Activated gamma-delta T cell (primary cell): ENCODE measurements around the gene C4orf36.
A peak's percentile ranks its signal among the peaks of the same experiment; 100 is the strongest.

Experiments used
- DNase-seq: peaks from one replicate; lab custom pipeline; 2025; lab: John Stamatoyannopoulos, UW
- total RNA-seq, 2 donors: gene quantifications; one replicate each; lab custom pipeline; 2026; lab: John Stamatoyannopoulos, UW

Gene C4orf36
- 0 reads per million in 2 donors for total RNA-seq

GRCh38 chr4:86891762-86892635 is at the start of gene C4orf36:
TSS of gene C4orf36 (minus strand) at chr4:86892422. CDS start at chr4:86891520, 902 bp downstream.
- DNase-seq: peak; percentile 10

GRCh38 chr4:86940920-86941460 is 48.8 kb upstream of the C4orf36 start:
- DNase-seq: no peak

- no peak for DNase-seq
Measured at GRCh38 chr4:86939729-86940575, 47.7 kb upstream of the C4orf36 start.

- no peak for DNase-seq
Measured at GRCh38 chr4:86938771-86939520, 46.7 kb upstream of the C4orf36 start.

GRCh38 chr4:86935853-86936733 is 43.9 kb upstream of the C4orf36 start:
- peak; percentile 53 for DNase-seq

- DNase-seq: no peak
Measured at GRCh38 chr4:86935566-86935852, 43.3 kb upstream of the C4orf36 start.

- DNase-seq: peak; percentile 87
Measured at GRCh38 chr4:86934771-86935565, 42.7 kb upstream of the C4orf36 start, which contains the start of gene AFF1. TSS of gene AFF1 (plus strand) at chr4:86935011. CDS start at chr4:86948534, 13,523 bp downstream.

GRCh38 chr4:86934147-86934770 is 42.0 kb upstream of the C4orf36 start:
- no peak for DNase-seq

- DNase-seq: no peak
Measured at GRCh38 chr4:86928400-86929255, 36.4 kb upstream of the C4orf36 start.

GRCh38 chr4:86927843-86928395 is 35.7 kb upstream of the C4orf36 start:
- DNase-seq: no peak

- DNase-seq: no peak
Measured at GRCh38 chr4:86926435-86927086, 34.3 kb upstream of the C4orf36 start.

- DNase-seq: no peak
Measured at GRCh38 chr4:86924811-86925210, 32.6 kb upstream of the C4orf36 start.

- no peak for DNase-seq
Measured at GRCh38 chr4:86921608-86922252, 29.5 kb upstream of the C4orf36 start.

- no peak for DNase-seq
Measured at GRCh38 chr4:86919561-86920223, 27.5 kb upstream of the C4orf36 start.

GRCh38 chr4:86918539-86919072 is 26.4 kb upstream of the C4orf36 start:
- no peak for DNase-seq
